Testis (tissue), 2 donors: ENCODE measurements around the gene NARF.

Source experiments
- POLR2A ChIP-seq: fragments of 450-650 bp; IDR thresholded peaks from one replicate; pipeline ENCODE4 v1.6.1; 2017; ENCODE audit warnings: antibody characterized with exemption, mild to moderate bottlenecking, moderate library complexity
- TF ChIP-seq, protein P1 (sequence below), 3 experiments: fragments of 450-650 bp in 2 of 3; fragments of 200-600 bp in 1 of 3; sonication (generic) in 1 of 3; IDR thresholded peaks; one replicate each; pipeline ENCODE4 v1.5.1; 2016 to 2019; ENCODE audit warnings: antibody characterized with exemption in 3 of 3, mild to moderate bottlenecking in 2 of 3, moderate library complexity in 1 of 3

GRCh38 chr17:82457073-82457928, 1.2 kb upstream of the NARF start:
- TF ChIP-seq, protein P1, sequence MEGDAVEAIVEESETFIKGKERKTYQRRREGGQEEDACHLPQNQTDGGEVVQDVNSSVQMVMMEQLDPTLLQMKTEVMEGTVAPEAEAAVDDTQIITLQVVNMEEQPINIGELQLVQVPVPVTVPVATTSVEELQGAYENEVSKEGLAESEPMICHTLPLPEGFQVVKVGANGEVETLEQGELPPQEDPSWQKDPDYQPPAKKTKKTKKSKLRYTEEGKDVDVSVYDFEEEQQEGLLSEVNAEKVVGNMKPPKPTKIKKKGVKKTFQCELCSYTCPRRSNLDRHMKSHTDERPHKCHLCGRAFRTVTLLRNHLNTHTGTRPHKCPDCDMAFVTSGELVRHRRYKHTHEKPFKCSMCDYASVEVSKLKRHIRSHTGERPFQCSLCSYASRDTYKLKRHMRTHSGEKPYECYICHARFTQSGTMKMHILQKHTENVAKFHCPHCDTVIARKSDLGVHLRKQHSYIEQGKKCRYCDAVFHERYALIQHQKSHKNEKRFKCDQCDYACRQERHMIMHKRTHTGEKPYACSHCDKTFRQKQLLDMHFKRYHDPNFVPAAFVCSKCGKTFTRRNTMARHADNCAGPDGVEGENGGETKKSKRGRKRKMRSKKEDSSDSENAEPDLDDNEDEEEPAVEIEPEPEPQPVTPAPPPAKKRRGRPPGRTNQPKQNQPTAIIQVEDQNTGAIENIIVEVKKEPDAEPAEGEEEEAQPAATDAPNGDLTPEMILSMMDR (IDR thresholded peaks at IDR 0.05), result no peak
- no peak for TF ChIP-seq POLR2A
